ENCODE data around the gene LATS2. TPM values are rescaled to one million over a fixed set of nuclear protein-coding genes. Genes with fewer than 3 reads are reported as not detected.

The LATS2 gene
- total and polyA plus RNA-seq, 3 experiments from 2014 or later = 0.66 to 1.9 (median 1.4) TPM

DNA sequence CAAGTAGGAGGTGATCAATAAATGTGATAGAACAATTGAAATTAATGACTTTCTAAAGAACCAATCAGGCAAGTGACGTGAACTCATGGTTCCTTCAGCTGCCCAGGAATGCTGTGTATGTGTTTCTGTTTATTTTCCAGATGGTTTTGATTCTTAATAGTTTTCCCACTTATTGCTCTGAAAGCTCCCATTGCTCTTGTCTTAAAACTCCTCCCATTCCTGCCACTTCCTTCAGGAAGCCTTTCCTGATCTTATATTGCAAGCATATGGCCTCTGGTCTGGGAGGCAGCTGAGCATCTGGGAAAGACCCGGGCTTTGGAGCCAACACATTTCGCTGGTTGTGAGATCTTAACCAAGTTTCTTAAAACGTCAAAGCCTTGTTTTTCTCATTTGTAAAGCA, 17.1 kb upstream of the LATS2 start:
- CTCF ChIA-PET = no interaction called here
- POLR2A ChIA-PET = no interaction called here
- peaks cover 6 to 52% of the 10 kb centered on the region in 2 donors for H3K27me3 Mint-ChIP-seq

GRCh38 chr13:21077788-21078353, 16.5 kb upstream of the LATS2 start:
- H3K4me1 Mint-ChIP-seq = peaks cover 15 to 20% (median 16%) of the 10 kb centered on the region in 3 donors
- no peaks in the 10 kb centered on the region for H3K36me3 Mint-ChIP-seq
- no peak for DNase-seq
- H3K4me1 ChIP-seq (ENCODE audit: insufficient read depth, low read length) = peaks cover 12% of the 10 kb centered on the region
- H3K27me3 ChIP-seq (ENCODE audit: insufficient read depth, low read length, poor library complexity, severe bottlenecking) = no peaks in the 10 kb centered on the region
- no peaks in the 10 kb centered on the region for H3K9me3 ChIP-seq (ENCODE audit: low read length)
- peak overlapping the region in 4 of 7 donors; percentile 27 to 65 (median 58) for H3K4me3 Mint-ChIP-seq
- CTCF ChIA-PET = no interaction called here
- peaks cover 6 to 55% of the 10 kb centered on the region in 2 donors for H3K27me3 Mint-ChIP-seq
- H3K9me3 Mint-ChIP-seq = no peaks in the 10 kb centered on the region
- POLR2A ChIA-PET = no interaction called here
- no peak overlapping the region for H3K27ac ChIP-seq (ENCODE audit: low read depth, low read length)
- no peaks in the 10 kb centered on the region for H3K36me3 ChIP-seq (ENCODE audit: insufficient read depth, low read length)
- no peak overlapping the region for H3K4me3 ChIP-seq (ENCODE audit: low read length)
- H3K27ac Mint-ChIP-seq = peak overlapping the region in 1 of 8 donors; percentile 78

More for the DNA sequence above, 17.1 kb upstream of the LATS2 start:
- Histone ChIP-seq H3K27me3 (ENCODE audit: insufficient read depth, low read length, poor library complexity, severe bottlenecking) (no peaks in the 10 kb centered on the region), H3K4me1 (ENCODE audit: insufficient read depth, low read length) (peaks cover 12% of the 10 kb centered on the region), H3K9me3 (ENCODE audit: low read length) (no peaks in the 10 kb centered on the region), H3K27ac (ENCODE audit: low read depth, low read length) (no peak overlapping the region), H3K36me3 (ENCODE audit: insufficient read depth, low read length) (no peaks in the 10 kb centered on the region), H3K4me3 (ENCODE audit: low read length) (no peak overlapping the region)
- H3K4me1 Mint-ChIP-seq = peaks cover 15 to 16% (median 16%) of the 10 kb centered on the region in 3 donors
- H3K27ac Mint-ChIP-seq = no peak overlapping the region
- no peak overlapping the region for H3K4me3 Mint-ChIP-seq
- H3K36me3 Mint-ChIP-seq = no peaks in the 10 kb centered on the region
- DNase-seq = no peak
- no peaks in the 10 kb centered on the region for H3K9me3 Mint-ChIP-seq

GRCh38 chr13:21077076-21077787, 15.8 kb upstream of the LATS2 start:
- Histone ChIP-seq H3K27ac (ENCODE audit: low read depth, low read length) (no peak overlapping the region), H3K36me3 (ENCODE audit: insufficient read depth, low read length) (no peaks in the 10 kb centered on the region), H3K27me3 (ENCODE audit: insufficient read depth, low read length, poor library complexity, severe bottlenecking) (no peaks in the 10 kb centered on the region), H3K4me3 (ENCODE audit: low read length) (no peak overlapping the region), H3K9me3 (ENCODE audit: low read length) (no peaks in the 10 kb centered on the region), H3K4me1 (ENCODE audit: insufficient read depth, low read length) (peaks cover 12% of the 10 kb centered on the region)
- H3K4me3 Mint-ChIP-seq = peak overlapping the region in 6 of 7 donors; percentile 27 to 74 (median 62)
- no peaks in the 10 kb centered on the region for H3K36me3 Mint-ChIP-seq
- H3K27ac Mint-ChIP-seq = peak overlapping the region in 4 of 8 donors; percentile 36 to 92 (median 80)
- ChIA-PET CTCF (no interaction called here), POLR2A (no interaction called here)
- peaks cover 6 to 53% of the 10 kb centered on the region in 2 donors for H3K27me3 Mint-ChIP-seq
- no peak for DNase-seq
- H3K9me3 Mint-ChIP-seq = no peaks in the 10 kb centered on the region
- peaks cover 15 to 22% (median 16%) of the 10 kb centered on the region in 3 donors for H3K4me1 Mint-ChIP-seq

DNA sequence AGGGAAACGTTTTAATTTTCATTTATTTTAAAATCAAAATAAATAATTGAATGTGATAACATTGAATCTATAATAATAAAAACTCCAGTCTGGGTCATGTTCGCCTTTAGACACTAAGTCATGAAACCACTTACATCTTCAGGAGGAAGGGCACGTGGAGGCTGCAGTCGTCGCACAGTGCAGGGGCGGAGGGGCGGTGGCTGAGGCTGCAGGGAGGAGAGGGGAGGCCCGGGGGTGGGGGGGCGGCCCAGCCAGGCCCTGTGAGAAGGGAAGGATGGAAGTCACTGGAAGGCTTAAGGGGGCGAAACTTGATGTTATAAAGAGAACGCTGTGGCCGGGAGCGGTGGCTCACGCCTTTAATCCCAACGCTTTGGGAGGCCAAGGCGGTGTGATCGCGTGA, 14.9 kb upstream of the LATS2 start:
- Histone ChIP-seq H3K4me1 (ENCODE audit: insufficient read depth, low read length) (peaks cover 12% of the 10 kb centered on the region), H3K9me3 (ENCODE audit: low read length) (no peaks in the 10 kb centered on the region), H3K27ac (ENCODE audit: low read depth, low read length) (no peak overlapping the region), H3K4me3 (ENCODE audit: low read length) (no peak overlapping the region), H3K36me3 (ENCODE audit: insufficient read depth, low read length) (no peaks in the 10 kb centered on the region), H3K27me3 (ENCODE audit: insufficient read depth, low read length, poor library complexity, severe bottlenecking) (no peaks in the 10 kb centered on the region)
- Mint-ChIP-seq H3K9me3 (no peaks in the 10 kb centered on the region), H3K27me3 (peaks cover 10 to 58% of the 10 kb centered on the region in 2 donors), H3K36me3 (no peaks in the 10 kb centered on the region), H3K4me3 (peak overlapping the region; percentile 29 to 72 (median 59)), H3K27ac (no peak overlapping the region), H3K4me1 (peaks cover 16 to 31% (median 23%) of the 10 kb centered on the region in 3 donors)
- CTCF ChIA-PET = no interaction called here
- no peak for DNase-seq
- POLR2A ChIA-PET = no interaction called here

DNA sequence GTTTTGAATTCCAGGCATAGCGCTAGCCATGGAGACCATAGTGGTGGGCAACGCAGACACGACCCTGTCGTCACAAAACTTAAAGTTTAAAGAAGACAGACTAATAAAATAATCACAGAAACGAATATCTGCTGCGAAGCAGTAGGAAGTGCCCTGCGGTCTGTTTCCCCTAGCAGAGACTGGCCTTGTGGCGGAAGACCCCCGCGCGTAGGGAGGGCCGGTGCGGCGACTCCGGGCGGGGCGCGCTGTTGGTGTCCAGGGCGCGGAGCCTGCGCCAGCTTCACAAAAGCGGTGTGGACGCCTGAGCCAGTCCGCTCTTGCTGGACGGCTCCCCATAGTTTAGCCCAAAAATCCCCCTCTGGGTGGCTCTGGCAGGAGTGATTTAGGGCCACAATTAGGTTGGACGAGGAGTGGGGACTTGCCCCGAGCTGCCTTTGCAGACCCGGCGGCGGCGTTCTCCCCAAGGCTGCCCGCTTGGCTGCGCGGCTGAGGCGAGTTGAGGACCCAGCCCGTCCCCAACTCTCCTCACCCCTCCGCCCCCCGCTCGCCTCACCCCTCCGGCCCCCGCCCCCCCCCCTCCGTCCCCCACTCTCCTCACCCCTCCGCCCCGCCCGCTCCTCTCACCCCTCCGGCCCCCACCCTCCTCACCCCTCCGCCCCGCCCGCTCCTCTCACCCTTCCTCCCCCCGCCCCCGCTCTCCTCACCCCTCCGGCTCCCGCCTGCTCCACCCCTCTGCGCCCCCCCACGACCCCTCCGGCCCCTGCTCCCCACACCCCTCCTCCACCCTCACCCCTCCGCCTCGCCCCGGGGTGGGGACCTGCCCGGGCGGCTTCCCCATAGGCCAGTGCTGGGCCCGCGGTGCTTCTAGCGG, 14.2 kb upstream of the LATS2 start:
- peak in 1 of 5 donors; percentile 23 for DNase-seq
- peaks cover 11 to 60% of the 10 kb centered on the region in 2 donors for H3K27me3 Mint-ChIP-seq
- peak overlapping the region; percentile 20 for H3K27ac ChIP-seq (ENCODE audit: low read depth, low read length)
- POLR2A ChIA-PET = no interaction called here
- no peaks in the 10 kb centered on the region for H3K36me3 ChIP-seq (ENCODE audit: insufficient read depth, low read length)
- no peaks in the 10 kb centered on the region for H3K9me3 Mint-ChIP-seq
- H3K9me3 ChIP-seq (ENCODE audit: low read length) = no peaks in the 10 kb centered on the region
- peaks cover 16 to 35% (median 24%) of the 10 kb centered on the region in 3 donors for H3K4me1 Mint-ChIP-seq
- CTCF ChIA-PET = no interaction called here
- H3K4me1 ChIP-seq (ENCODE audit: insufficient read depth, low read length) = peaks cover 12% of the 10 kb centered on the region
- H3K4me3 ChIP-seq (ENCODE audit: low read length) = peak overlapping the region; percentile 56
- no peaks in the 10 kb centered on the region for H3K27me3 ChIP-seq (ENCODE audit: insufficient read depth, low read length, poor library complexity, severe bottlenecking)
- H3K27ac Mint-ChIP-seq = peak overlapping the region; percentile 43 to 94 (median 86)
- H3K4me3 Mint-ChIP-seq = peak overlapping the region; percentile 73 to 94 (median 79)
- H3K36me3 Mint-ChIP-seq = no peaks in the 10 kb centered on the region

DNA sequence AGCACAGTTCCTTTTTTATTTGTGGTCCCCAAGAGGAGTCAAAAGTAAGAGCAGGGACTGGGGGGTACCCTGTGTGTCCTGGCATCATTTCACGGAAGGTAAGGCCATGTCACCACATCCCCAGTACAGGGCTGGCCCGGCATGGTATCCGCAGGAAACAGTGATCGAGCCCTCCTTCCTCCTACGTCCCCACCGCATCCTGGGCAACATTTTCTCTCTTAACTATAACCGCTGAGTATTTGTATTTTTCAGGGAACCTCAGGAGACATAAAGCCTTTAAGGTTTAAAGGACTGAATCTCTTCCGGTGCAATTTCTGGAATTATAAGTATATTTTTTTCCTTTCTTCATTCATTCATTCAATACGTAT, 13.6 kb upstream of the LATS2 start:
- peak overlapping the region; percentile 20 for H3K27ac ChIP-seq (ENCODE audit: low read depth, low read length)
- peak overlapping the region; percentile 43 to 94 (median 86) for H3K27ac Mint-ChIP-seq
- peaks cover 11 to 55% of the 10 kb centered on the region in 2 donors for H3K27me3 Mint-ChIP-seq

DNA sequence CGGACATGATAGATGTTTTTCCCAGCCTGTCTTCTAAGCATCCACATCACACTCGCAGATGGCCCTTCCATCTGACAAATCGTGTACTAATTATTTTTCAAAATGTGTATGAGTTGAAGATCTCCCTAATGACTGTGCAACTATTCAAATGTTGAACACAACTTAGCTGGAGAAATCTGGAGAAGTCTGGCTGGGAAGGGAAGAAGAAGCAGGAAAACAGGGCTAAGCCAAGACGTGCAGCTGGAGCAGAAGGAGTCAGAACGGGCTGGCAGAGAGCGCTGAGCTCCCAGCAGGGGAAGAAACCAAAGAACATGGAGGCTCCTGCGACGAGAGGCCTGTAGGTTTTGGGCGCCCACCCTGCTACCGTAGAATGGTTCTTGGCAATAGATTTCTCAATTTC, 13.2 kb upstream of the LATS2 start:
- Mint-ChIP-seq H3K36me3 (no peaks in the 10 kb centered on the region), H3K27ac (peak overlapping the region; percentile 50 to 94 (median 87)), H3K4me3 (peak overlapping the region in 6 of 7 donors; percentile 73 to 94 (median 80)), H3K9me3 (no peaks in the 10 kb centered on the region), H3K4me1 (peaks cover 16 to 35% (median 24%) of the 10 kb centered on the region in 3 donors), H3K27me3 (peaks cover 11 to 55% of the 10 kb centered on the region in 2 donors)
- H3K4me3 ChIP-seq (ENCODE audit: low read length) = no peak overlapping the region
- no peaks in the 10 kb centered on the region for H3K9me3 ChIP-seq (ENCODE audit: low read length)
- ChIA-PET POLR2A (no interaction called here), CTCF (no interaction called here)
- no peak overlapping the region for H3K27ac ChIP-seq (ENCODE audit: low read depth, low read length)
- DNase-seq = no peak
- no peaks in the 10 kb centered on the region for H3K36me3 ChIP-seq (ENCODE audit: insufficient read depth, low read length)
- no peaks in the 10 kb centered on the region for H3K27me3 ChIP-seq (ENCODE audit: insufficient read depth, low read length, poor library complexity, severe bottlenecking)
- H3K4me1 ChIP-seq (ENCODE audit: insufficient read depth, low read length) = peaks cover 12% of the 10 kb centered on the region

More for the DNA sequence above, 13.6 kb upstream of the LATS2 start:
- no peaks in the 10 kb centered on the region for H3K9me3 ChIP-seq (ENCODE audit: low read length)
- H3K36me3 ChIP-seq (ENCODE audit: insufficient read depth, low read length) = no peaks in the 10 kb centered on the region
- H3K27me3 ChIP-seq (ENCODE audit: insufficient read depth, low read length, poor library complexity, severe bottlenecking) = no peaks in the 10 kb centered on the region
- Mint-ChIP-seq H3K4me3 (peak overlapping the region; percentile 73 to 94 (median 79)), H3K36me3 (no peaks in the 10 kb centered on the region), H3K4me1 (peaks cover 16 to 35% (median 24%) of the 10 kb centered on the region in 3 donors), H3K9me3 (no peaks in the 10 kb centered on the region)
- CTCF ChIA-PET = no interaction called here
- H3K4me1 ChIP-seq (ENCODE audit: insufficient read depth, low read length) = peaks cover 12% of the 10 kb centered on the region
- POLR2A ChIA-PET = no interaction called here
- peak in 3 of 5 donors; percentile 24 to 41 (median 34) for DNase-seq
- H3K4me3 ChIP-seq (ENCODE audit: low read length) = peak overlapping the region; percentile 56
